ENCODE measurements around the gene CUEDC1.
"Not testable (repeated sequence)": the region's sequence is repeated elsewhere in the genome, so short reads cannot be mapped to it uniquely, and the experiment has no call there.

Gene CUEDC1

GRCh38 chr17:57938061-57938502, 17.1 kb downstream of the CUEDC1 start:
- DNase-seq (ENCODE audit: low read depth): no peak

GRCh38 chr17:57937492-57937891, 17.7 kb downstream of the CUEDC1 start:
- no peak for DNase-seq (ENCODE audit: low read depth)

- DNase-seq (ENCODE audit: low read depth): no peak
These were observed 19.1 kb downstream of the CUEDC1 start for GRCh38 chr17:57935833-57936807.

GRCh38 chr17:57931488-57932137, 23.6 kb downstream of the CUEDC1 start:
- DNase-seq (ENCODE audit: low read depth): no peak

GRCh38 chr17:57930239-57930638, 25.0 kb downstream of the CUEDC1 start:
- DNase-seq (ENCODE audit: low read depth): no peak

- DNase-seq (ENCODE audit: low read depth): no peak
These were observed 25.8 kb downstream of the CUEDC1 start for GRCh38 chr17:57929386-57929785.

GRCh38 chr17:57928928-57929327, 26.3 kb downstream of the CUEDC1 start:
- DNase-seq (ENCODE audit: low read depth): no peak

GRCh38 chr17:57927048-57927723, 28.0 kb downstream of the CUEDC1 start:
- no peak for DNase-seq (ENCODE audit: low read depth)

- no peak for DNase-seq (ENCODE audit: low read depth)
These were observed 28.5 kb downstream of the CUEDC1 start for GRCh38 chr17:57926723-57927047.

- no peak for DNase-seq (ENCODE audit: low read depth)
These were observed 29.7 kb downstream of the CUEDC1 start for GRCh38 chr17:57925361-57925990.

GRCh38 chr17:57924677-57925076, 30.5 kb downstream of the CUEDC1 start:
- no peak for DNase-seq (ENCODE audit: low read depth)

- DNase-seq (ENCODE audit: low read depth): no peak
These were observed 31.9 kb downstream of the CUEDC1 start for GRCh38 chr17:57923182-57923872.

- not testable (repeated sequence) for DNase-seq (ENCODE audit: low read depth)
These were observed 32.5 kb downstream of the CUEDC1 start for GRCh38 chr17:57922745-57923144.

GRCh38 chr17:57920916-57921703, 34.1 kb downstream of the CUEDC1 start:
- no peak for DNase-seq (ENCODE audit: low read depth)

GRCh38 chr17:57919918-57920317, 35.3 kb downstream of the CUEDC1 start:
- no peak for DNase-seq (ENCODE audit: low read depth)

GRCh38 chr17:57918017-57918895, 37.0 kb downstream of the CUEDC1 start:
- DNase-seq (ENCODE audit: low read depth): no peak

GRCh38 chr17:57916925-57917858, 38.0 kb downstream of the CUEDC1 start:
- DNase-seq (ENCODE audit: low read depth): no peak

GRCh38 chr17:57915985-57916757, 39.0 kb downstream of the CUEDC1 start:
- DNase-seq (ENCODE audit: low read depth): no peak

All from stimulated activated CD8-positive, alpha-beta memory T cell treated with anti-CD3 and anti-CD28 coated beads, Interleukin-7, amount 100 ng/mL, for 24 hours (primary cell).